Vagina (tissue), 2 donors: ENCODE data around the gene BSG.

Experiments
- CTCF ChIP-seq, 3 experiments: fragments of 450-650 bp in 2 of 3; fragments of 200-600 bp in 1 of 3; sonication (generic) in 1 of 3; IDR thresholded peaks; one replicate each; pipeline ENCODE4 v1.5.1; 2017 to 2019; ENCODE audit warnings: antibody characterized with exemption in 3 of 3, mild to moderate bottlenecking in 2 of 3, moderate library complexity in 2 of 3
- POLR2A ChIP-seq, 2 donors: fragments of 450-650 bp; IDR thresholded peaks; one replicate each; pipeline ENCODE4 v1.6.1; 2017; ENCODE audit warnings: antibody characterized with exemption in 2 of 2, mild to moderate bottlenecking in 2 of 2, moderate library complexity in 2 of 2
- POLR2AphosphoS5 ChIP-seq, 2 donors: sonication (generic); formaldehyde crosslinking; IDR thresholded peaks; one replicate each; pipeline ENCODE4 v1.9.0; 2017; ENCODE audit warnings: antibody characterized with exemption in 2 of 2, mild to moderate bottlenecking in 2 of 2, low read depth in 1 of 2; ENCODE audit not compliant: insufficient read depth in 1 of 2

GRCh38 chr19:580274-580835 is 8.0 kb downstream of the BSG start:
- no peak for TF ChIP-seq CTCF (IDR thresholded peaks at IDR 0.05)
- no peak for TF ChIP-seq POLR2AphosphoS5 (IDR thresholded peaks at IDR 0.05; ENCODE audit: insufficient read depth in 1 of 2, low read depth in 1 of 2)
- TF ChIP-seq POLR2A (IDR thresholded peaks at IDR 0.05), result no peak
